Measurements from ENCODE around the gene RALY. TPM values are rescaled to one million over a fixed set of nuclear protein-coding genes. Genes with fewer than 3 reads are reported as not detected.
A peak's percentile ranks its signal among the peaks of the same experiment; 100 is the strongest.

RALY gene
- total and polyA plus RNA-seq, 11 donors = 99.2 to 210 (median 106) TPM

DNA sequence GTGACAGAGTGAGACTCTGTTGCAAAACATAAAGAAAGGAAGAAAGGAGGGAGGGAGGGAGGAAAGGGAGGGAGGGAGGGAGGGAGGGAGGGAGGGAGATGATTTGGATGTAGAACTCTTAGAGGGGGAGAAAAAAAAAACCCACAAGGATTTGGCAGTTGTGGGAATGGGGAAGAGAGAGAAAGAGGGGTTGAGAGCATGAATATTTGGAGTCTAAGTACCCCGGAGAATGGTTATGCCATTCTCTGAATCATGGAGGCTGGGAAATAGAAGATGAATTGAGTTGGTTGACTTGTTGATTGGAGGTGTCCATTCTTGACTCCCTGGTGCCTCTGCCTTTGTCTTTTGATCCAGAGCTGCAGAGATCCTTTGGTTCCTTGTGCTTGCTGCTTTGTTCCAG is 35.7 kb downstream of the RALY start:
- no peak for TF ChIP-seq POLR2A (IDR thresholded peaks at IDR 0.05)
- TF ChIP-seq, protein P1, sequence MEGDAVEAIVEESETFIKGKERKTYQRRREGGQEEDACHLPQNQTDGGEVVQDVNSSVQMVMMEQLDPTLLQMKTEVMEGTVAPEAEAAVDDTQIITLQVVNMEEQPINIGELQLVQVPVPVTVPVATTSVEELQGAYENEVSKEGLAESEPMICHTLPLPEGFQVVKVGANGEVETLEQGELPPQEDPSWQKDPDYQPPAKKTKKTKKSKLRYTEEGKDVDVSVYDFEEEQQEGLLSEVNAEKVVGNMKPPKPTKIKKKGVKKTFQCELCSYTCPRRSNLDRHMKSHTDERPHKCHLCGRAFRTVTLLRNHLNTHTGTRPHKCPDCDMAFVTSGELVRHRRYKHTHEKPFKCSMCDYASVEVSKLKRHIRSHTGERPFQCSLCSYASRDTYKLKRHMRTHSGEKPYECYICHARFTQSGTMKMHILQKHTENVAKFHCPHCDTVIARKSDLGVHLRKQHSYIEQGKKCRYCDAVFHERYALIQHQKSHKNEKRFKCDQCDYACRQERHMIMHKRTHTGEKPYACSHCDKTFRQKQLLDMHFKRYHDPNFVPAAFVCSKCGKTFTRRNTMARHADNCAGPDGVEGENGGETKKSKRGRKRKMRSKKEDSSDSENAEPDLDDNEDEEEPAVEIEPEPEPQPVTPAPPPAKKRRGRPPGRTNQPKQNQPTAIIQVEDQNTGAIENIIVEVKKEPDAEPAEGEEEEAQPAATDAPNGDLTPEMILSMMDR (IDR thresholded peaks at IDR 0.05) = no peak
- H3K9me3 ChIP-seq = no peaks in the 10 kb centered on the region
- intact Hi-C loops (cut with DNase I) = no loop called here
- H3K4me1 ChIP-seq = peaks cover 0 to 47% (median 23%) of the 10 kb centered on the region in 12 donors
- no peak overlapping the region for H3K27ac ChIP-seq
- H3K36me3 ChIP-seq = peaks cover 0 to 32% (median 20%) of the 10 kb centered on the region in 9 donors
- no peaks in the 10 kb centered on the region for H3K27me3 ChIP-seq
- 93 to 98% (median 97%) methylated on average over 1 of the region's 1 CpG for WGBS, 4 donors
- DNase-seq (no peak), ATAC-seq (no peak)
- no peak overlapping the region for H3K4me3 ChIP-seq

GRCh38 chr20:34030456-34030855 is 36.7 kb downstream of the RALY start:
- WGBS, 4 donors = 97 to 100% (median 98%) methylated on average over 1 of the region's 1 CpG
- intact Hi-C loops (cut with DNase I) = no loop called here

DNA sequence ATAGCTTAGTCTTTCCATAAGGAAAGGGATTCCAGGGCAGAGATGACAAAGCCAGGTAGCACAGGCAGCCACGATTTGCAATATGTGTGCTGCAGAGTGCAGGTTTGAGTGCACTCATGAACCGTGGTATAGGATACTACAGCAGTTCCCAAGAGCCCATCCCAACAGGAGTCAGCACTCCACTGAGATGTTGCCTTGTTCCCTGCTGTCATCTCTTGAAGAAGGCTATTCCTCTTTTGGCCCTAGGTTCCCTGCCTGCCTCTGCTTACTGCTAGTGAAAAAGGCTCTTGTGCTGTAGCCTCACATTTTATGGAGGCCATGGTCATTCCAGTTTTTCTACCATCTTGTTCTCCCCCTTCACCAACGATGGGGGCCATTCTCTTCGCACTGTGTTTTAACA is 40.2 kb downstream of the RALY start:
- ATAC-seq (no peak), DNase-seq (no peak)
- WGBS, 4 donors = 85 to 95% (median 89%) methylated on average over 4 of the region's 4 CpGs
- intact Hi-C loops (cut with DNase I) = no loop called here
- Histone ChIP-seq H3K9me3 (no peaks in the 10 kb centered on the region), H3K4me3 (no peak overlapping the region), H3K27ac (no peak overlapping the region), H3K27me3 (no peaks in the 10 kb centered on the region), H3K36me3 (peaks cover 0 to 37% (median 20%) of the 10 kb centered on the region in 9 donors), H3K4me1 (peaks cover 9 to 48% (median 36%) of the 10 kb centered on the region in 12 donors)
- TF ChIP-seq POLR2A (IDR thresholded peaks at IDR 0.05) = no peak
- TF ChIP-seq, protein P1 (IDR thresholded peaks at IDR 0.05) = no peak

More at GRCh38 chr20:34030456-34030855, 36.7 kb downstream of the RALY start:
- no peak overlapping the region for H3K4me3 ChIP-seq
- no peaks in the 10 kb centered on the region for H3K9me3 ChIP-seq
- H3K27ac ChIP-seq = no peak overlapping the region
- DNase-seq (no peak), ATAC-seq (no peak)
- peaks cover 0 to 34% (median 20%) of the 10 kb centered on the region in 9 donors for H3K36me3 ChIP-seq
- TF ChIP-seq POLR2A (IDR thresholded peaks at IDR 0.05) = no peak
- TF ChIP-seq, protein P1 (IDR thresholded peaks at IDR 0.05) = no peak
- no peaks in the 10 kb centered on the region for H3K27me3 ChIP-seq
- peaks cover 0 to 38% (median 15%) of the 10 kb centered on the region in 12 donors for H3K4me1 ChIP-seq

- ATAC-seq = peak; percentile 32 to 51 (median 50)
Observed at GRCh38 chr20:34037121-34037520, 43.4 kb downstream of the RALY start.

More at GRCh38 chr20:34037121-34037520, 43.4 kb downstream of the RALY start:
- Histone ChIP-seq H3K9me3 (no peaks in the 10 kb centered on the region), H3K27me3 (no peaks in the 10 kb centered on the region), H3K27ac (peak overlapping the region in 2 of 12 donors; percentile 5 to 11), H3K36me3 (peaks cover 0 to 28% (median 11%) of the 10 kb centered on the region in 9 donors), H3K4me1 (peaks cover 9 to 70% (median 68%) of the 10 kb centered on the region in 12 donors), H3K4me3 (no peak overlapping the region)
- TF ChIP-seq POLR2A (IDR thresholded peaks at IDR 0.05) = no peak
- TF ChIP-seq, protein P1 (IDR thresholded peaks at IDR 0.05) = no peak
- intact Hi-C loops (cut with DNase I) = loop anchor here in 4 of 10 donors (5.0 kb wide), 3 partner anchors 35 to 45 kb away; partner anchors contain the start of gene RALY (in 1 of the 4)
- WGBS, 4 donors = 47 to 63% (median 54%) methylated on average over 4 of the region's 4 CpGs
- peak in 2 of 5 donors; percentile 25 to 36 for DNase-seq

Measured in heart left ventricle (tissue), 16 donors.